GM12878 (cell line): ENCODE data around the gene ALDOB. TPM values are rescaled to one million over a fixed set of nuclear protein-coding genes. Genes with fewer than 3 reads are reported as not detected.
A peak's percentile ranks its signal among the peaks of the same experiment; 100 is the strongest.

Experiments
- ATF2 ChIP-seq: IDR thresholded peaks from 2 replicates; pipeline ENCODE4 v1.6.1; 2012; ENCODE audit warnings: low read length, inconsistent platforms
- ATF3 ChIP-seq: IDR thresholded peaks from 2 replicates; pipeline ENCODE4 v1.6.1; 2011; ENCODE audit warnings: low read depth, mild to moderate bottlenecking, low read length, moderate library complexity, borderline replicate concordance; ENCODE audit errors: extremely low read depth
- ATF7 ChIP-seq: fragments of 450-650 bp; IDR thresholded peaks from 2 replicates; pipeline ENCODE4 v1.6.1; 2016; ENCODE audit warnings: low read depth, mild to moderate bottlenecking
- BCLAF1 ChIP-seq: fragments of 450-650 bp; IDR thresholded peaks from 2 replicates; pipeline ENCODE4 v1.6.1; 2017; ENCODE audit warnings: antibody characterized with exemption, mild to moderate bottlenecking, moderate library complexity
- BHLHE40 ChIP-seq, 2 experiments: fragments of 450-650 bp in 1 of 2; IDR thresholded peaks; 2 replicates each; pipeline ENCODE4 v1.6.1; 2011 to 2017; ENCODE audit warnings: low read depth in 2 of 2, borderline replicate concordance in 1 of 2, improper control_type of control experiment in 1 of 2, low read length in 1 of 2, mild to moderate bottlenecking in 1 of 2
- CHD2 ChIP-seq: IDR thresholded peaks from 2 replicates; pipeline ENCODE4 v1.6.1; 2011; ENCODE audit warnings: low read depth, low read length, improper control_type of control experiment, borderline replicate concordance
- CHD4 ChIP-seq: fragments of 200-600 bp; sonication (generic); IDR thresholded peaks from 2 replicates; pipeline ENCODE4 v1.6.1; 2016; ENCODE audit warnings: mild to moderate bottlenecking
- ELK1 ChIP-seq: IDR thresholded peaks from 2 replicates; pipeline ENCODE4 v1.6.1; 2012; ENCODE audit warnings: low read depth, low read length, improper control_type of control experiment
- FOS ChIP-seq: IDR thresholded peaks from 3 replicates; pipeline ENCODE4 v1.6.1; 2011; ENCODE audit warnings: borderline replicate concordance; ENCODE audit not compliant: insufficient read length; ENCODE audit errors: extremely low read depth
- GABPA ChIP-seq: IDR thresholded peaks from 2 replicates; pipeline ENCODE4 v1.6.1; 2014; ENCODE audit warnings: antibody characterized with exemption, low read depth, mild to moderate bottlenecking, inconsistent platforms
- HDAC6 ChIP-seq: fragments of 200-600 bp; sonication (generic); IDR thresholded peaks from one replicate; pipeline ENCODE4 v1.8.0; 2017; ENCODE audit warnings: antibody characterized with exemption; ENCODE audit not compliant: unreplicated experiment
- IRF5 ChIP-seq: fragments of 450-650 bp; IDR thresholded peaks from 2 replicates; pipeline ENCODE4 v1.6.1; 2017; ENCODE audit warnings: borderline replicate concordance
- KDM1A ChIP-seq: fragments of 200-600 bp; sonication (generic); IDR thresholded peaks from 2 replicates; pipeline ENCODE4 v1.6.1; 2016; ENCODE audit warnings: borderline replicate concordance
- MAX ChIP-seq: IDR thresholded peaks from 2 replicates; pipeline ENCODE4 v1.6.1; 2012; ENCODE audit warnings: low read depth, low read length, improper control_type of control experiment
- MTA3 ChIP-seq: IDR thresholded peaks from 2 replicates; pipeline ENCODE4 v1.6.1; 2012; ENCODE audit warnings: low read length, inconsistent platforms, borderline replicate concordance
- NFYB ChIP-seq: IDR thresholded peaks from 2 replicates; pipeline ENCODE4 v1.6.1; 2011; ENCODE audit warnings: low read depth, mild to moderate bottlenecking, low read length, improper control_type of control experiment, moderate library complexity; ENCODE audit not compliant: insufficient read depth
- RB1 ChIP-seq: fragments of 450-650 bp; formaldehyde crosslinking; IDR thresholded peaks from 2 replicates; pipeline ENCODE4 v1.6.1; 2017; ENCODE audit warnings: mild to moderate bottlenecking, borderline replicate concordance
- SREBF1 ChIP-seq: IDR thresholded peaks from 2 replicates; pipeline ENCODE4 v1.6.1; 2012; ENCODE audit warnings: mild to moderate bottlenecking, low read length
- TBL1XR1 ChIP-seq: IDR thresholded peaks from 2 replicates; pipeline ENCODE4 v1.6.1; 2012; ENCODE audit warnings: low read depth, low read length, improper control_type of control experiment
- TCF7 ChIP-seq: IDR thresholded peaks from 2 replicates; pipeline ENCODE4 v1.6.1; 2014; ENCODE audit warnings: antibody characterized with exemption, borderline replicate concordance
- ZNF207 ChIP-seq: fragments of 450-650 bp; IDR thresholded peaks from 2 replicates; pipeline ENCODE4 v1.6.1; 2014; ENCODE audit warnings: antibody characterized with exemption, mild to moderate bottlenecking, borderline replicate concordance
- polyA plus RNA-seq, 11 experiments: library from polyadenylated mRNA; depleted of rRNA in 4 of 11; unstranded in 6 of 11; stranded (reverse) in 5 of 11; fragments of >200 nt; fragmentation: Nextera tagmentation in 4 of 11; fragmentation: Illumina TruSeq in 1 of 11; extraction: Ambion mirVana in 4 of 11; extraction: Trizol in 1 of 11; gene quantifications; 1 replicate in 1 of 11; 2 replicates in 10 of 11; pipeline versions ENCODE4 v1.2.1 to v1.2.3, GENCODE V29; 2011 to 2016; ENCODE audit warnings: inconsistent platforms in 2 of 11, missing spikeins in 2 of 11, low read depth in 1 of 11
- total RNA-seq, 4 experiments: library from RNA; depleted of rRNA in 3 of 4; stranded (reverse); fragments of >200 nt in 3 of 4; fragmentation: Illumina TruSeq in 1 of 4; extraction: Trizol in 1 of 4; gene quantifications; 2 replicates each; pipeline versions ENCODE4 v1.2.1 to v1.2.3, GENCODE V29; 2013 to 2021

ALDOB gene
- total and polyA plus RNA-seq, 10 of the 15 experiments (the other 5 are each of a cell fraction or from before 2014, with no cell fraction given) = 0.03 to 0.82 (median 0.04) TPM; not detected in 7

- TF ChIP-seq BCLAF1 = no peak
- TF ChIP-seq BHLHE40 (IDR thresholded peaks at IDR 0.05; ENCODE audit: borderline replicate concordance in 1 of 2, low read depth in 2 of 2, low read length in 1 of 2) = peak in 1 of 2 experiments; percentile 20; a peak in 1 of 4 replicates
- TF ChIP-seq ELK1 = no peak
- peak; percentile 92 for TF ChIP-seq NFYB
- TF ChIP-seq CHD4 = no peak
- TF ChIP-seq RB1 = 0 out of 2 replicates have a peak, but pooled peaks have one; percentile 51
- TF ChIP-seq ZNF207 = no peak
- no peak for TF ChIP-seq FOS
- no peak; the same call in 1 of the 2 replicates for TF ChIP-seq MAX
- TF ChIP-seq ATF3 = no peak
- no peak for TF ChIP-seq KDM1A
- TF ChIP-seq TCF7 = no peak
- no peak for TF ChIP-seq IRF5
- no peak for TF ChIP-seq HDAC6
- TF ChIP-seq ATF7 = peak; percentile 82
- peak; percentile 78; the same call in 1 of the 2 replicates for TF ChIP-seq CHD2
- TF ChIP-seq SREBF1 = peak; percentile 82
- TF ChIP-seq MTA3 = no peak
- no peak for TF ChIP-seq TBL1XR1
- peak; percentile 79 for TF ChIP-seq GABPA
- 0 out of 2 replicates have a peak, but pooled peaks have one; percentile 34 for TF ChIP-seq ATF2
Observed at GRCh38 chr9:101398068-101398929, 37.3 kb downstream of the ALDOB start, which contains the start of the genes MRPL50 and ZNF189 (continued).
